Activated CD8-positive, alpha-beta memory T cell treated with anti-CD3 and anti-CD28 coated beads for 48 hours (primary cell): ENCODE data around the gene SDSL.

Experiments
- DNase-seq, 3 experiments: peaks; one replicate each; pipeline ENCODE4 v3.0.0-alpha.2; 2020; ENCODE audit warnings: low read depth in 2 of 3, low spot score in 2 of 3

Gene SDSL

GRCh38 chr12:113420996-113421595, 1.1 kb upstream of the SDSL start:
- DNase-seq, result no peak

- no peak for DNase-seq
Observed at GRCh38 chr12:113422886-113423669, 898 bp downstream of the SDSL start.

- no peak for DNase-seq
Observed at GRCh38 chr12:113424456-113424855, 2.3 kb downstream of the SDSL start.

DNA sequence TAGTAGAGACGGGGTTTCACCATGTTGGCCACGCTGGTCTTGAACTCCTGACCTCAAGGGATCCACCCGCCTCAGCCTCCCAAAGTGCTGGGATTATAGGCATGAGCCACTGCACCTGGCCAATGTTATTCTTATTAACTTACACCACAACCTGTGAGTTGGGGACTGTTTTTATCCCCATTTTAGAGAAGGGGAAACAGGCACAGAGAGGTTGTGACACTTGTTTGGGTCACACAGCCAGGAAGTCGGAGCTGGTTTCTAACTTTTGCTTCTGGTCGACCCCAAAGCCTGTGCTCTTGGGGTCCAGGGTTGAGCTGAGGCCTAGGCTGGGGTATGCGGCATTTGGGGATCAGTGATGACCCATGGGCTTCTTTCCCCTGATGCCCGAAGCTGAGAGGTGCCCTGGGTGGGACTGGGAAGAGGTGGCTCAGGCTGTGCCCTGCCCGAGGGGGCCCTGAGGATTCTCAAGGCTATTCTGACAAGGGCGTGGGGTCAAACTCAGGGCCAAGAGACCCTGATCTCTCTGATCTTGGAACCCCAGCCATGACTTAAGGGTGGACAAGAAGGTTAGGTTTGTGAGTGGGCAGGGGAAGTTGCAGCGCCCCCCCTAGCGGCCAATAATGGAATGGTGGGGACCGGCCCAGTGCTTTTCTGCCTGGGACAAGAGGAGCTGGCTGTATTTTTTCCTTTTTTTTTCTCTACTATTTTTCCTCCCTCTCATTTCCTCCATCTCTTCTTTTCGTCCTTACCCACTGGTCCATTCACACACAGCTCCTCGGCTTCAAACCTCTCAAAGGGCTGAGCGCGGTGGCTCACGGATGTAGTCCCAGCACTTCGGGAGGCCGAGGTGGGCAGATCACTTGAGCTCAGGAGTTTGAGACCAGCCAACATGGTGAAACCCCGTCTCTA, 3.0 kb downstream of the SDSL start:
- DNase-seq, result peak; percentile 16 to 42 (median 23)

GRCh38 chr12:113425960-113426453, 3.8 kb downstream of the SDSL start:
- no peak for DNase-seq

- no peak for DNase-seq
Observed at GRCh38 chr12:113427882-113428281, 5.7 kb downstream of the SDSL start.

DNA sequence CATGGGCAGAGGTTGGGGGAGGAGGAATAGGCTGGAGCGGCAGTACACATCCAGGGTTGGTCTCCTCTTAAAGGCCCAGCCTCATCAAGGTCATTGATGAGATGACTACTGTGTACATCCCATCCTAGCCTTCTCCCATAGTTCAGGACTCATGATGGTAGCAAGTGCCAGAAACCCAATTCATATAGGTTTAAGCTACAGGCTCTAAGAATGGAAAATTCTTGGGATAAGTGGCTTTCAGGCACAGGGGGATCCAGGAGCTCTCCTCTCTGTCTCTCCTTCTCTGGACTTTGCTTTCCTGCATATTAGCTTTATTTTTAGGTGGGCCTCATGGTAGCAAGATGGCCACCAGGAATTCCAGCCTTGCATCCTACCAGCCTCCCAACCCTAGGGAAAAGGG, 6.3 kb downstream of the SDSL start:
- DNase-seq, result no peak

DNA sequence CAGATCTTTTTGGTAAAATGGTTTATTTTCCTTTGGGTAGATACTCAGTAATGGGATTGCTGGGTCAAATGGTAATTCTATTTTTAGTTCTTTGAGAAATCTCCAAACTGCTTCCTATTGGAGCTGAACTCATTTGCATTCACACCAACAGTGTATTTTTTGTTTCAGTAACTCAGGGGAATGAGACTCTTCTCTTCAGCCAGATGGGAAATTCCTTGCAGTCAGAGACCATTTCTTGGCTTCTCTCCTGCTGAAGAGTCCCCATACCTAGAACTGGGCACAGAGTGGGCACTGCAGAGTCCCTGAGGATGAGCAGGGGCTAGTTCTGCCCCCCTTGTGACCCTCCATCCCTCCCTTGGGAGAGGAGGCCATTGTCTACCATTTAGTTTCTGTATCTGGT, 10.8 kb downstream of the SDSL start:
- DNase-seq, result no peak

DNA sequence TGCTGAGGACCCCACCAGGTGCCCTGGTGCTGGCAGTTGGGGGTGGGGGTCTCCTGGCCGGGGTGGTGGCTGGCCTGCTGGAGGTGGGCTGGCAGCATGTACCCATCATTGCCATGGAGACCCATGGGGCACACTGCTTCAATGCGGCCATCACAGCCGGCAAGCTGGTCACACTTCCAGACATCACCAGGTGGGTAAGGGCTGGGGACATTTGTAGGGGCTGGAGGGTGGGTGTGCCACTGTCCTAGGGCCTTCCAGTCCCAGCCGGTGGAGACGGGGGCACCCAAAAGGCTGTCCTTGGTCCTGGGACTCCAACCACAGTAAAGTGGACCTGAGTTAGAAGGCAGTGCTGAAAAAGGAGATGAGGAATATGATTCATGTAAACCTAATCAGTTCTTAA, 13.2 kb downstream of the SDSL start:
- no peak for DNase-seq

DNA sequence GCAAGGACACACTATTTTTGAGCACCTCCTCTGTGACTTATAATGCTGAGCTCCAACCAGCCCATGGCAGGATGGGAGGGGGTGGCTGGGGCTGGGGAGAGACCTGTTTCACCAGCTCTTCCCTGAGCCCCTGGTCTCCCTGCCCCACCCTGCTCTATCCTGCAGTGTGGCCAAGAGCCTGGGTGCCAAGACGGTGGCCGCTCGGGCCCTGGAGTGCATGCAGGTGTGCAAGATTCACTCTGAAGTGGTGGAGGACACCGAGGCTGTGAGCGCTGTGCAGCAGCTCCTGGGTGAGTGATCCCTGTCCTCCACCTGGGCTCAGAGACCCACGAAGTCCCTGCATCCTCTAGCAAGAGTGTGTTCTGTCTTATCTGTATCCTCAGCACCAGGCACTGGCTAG, 14.4 kb downstream of the SDSL start:
- DNase-seq, result no peak

DNA sequence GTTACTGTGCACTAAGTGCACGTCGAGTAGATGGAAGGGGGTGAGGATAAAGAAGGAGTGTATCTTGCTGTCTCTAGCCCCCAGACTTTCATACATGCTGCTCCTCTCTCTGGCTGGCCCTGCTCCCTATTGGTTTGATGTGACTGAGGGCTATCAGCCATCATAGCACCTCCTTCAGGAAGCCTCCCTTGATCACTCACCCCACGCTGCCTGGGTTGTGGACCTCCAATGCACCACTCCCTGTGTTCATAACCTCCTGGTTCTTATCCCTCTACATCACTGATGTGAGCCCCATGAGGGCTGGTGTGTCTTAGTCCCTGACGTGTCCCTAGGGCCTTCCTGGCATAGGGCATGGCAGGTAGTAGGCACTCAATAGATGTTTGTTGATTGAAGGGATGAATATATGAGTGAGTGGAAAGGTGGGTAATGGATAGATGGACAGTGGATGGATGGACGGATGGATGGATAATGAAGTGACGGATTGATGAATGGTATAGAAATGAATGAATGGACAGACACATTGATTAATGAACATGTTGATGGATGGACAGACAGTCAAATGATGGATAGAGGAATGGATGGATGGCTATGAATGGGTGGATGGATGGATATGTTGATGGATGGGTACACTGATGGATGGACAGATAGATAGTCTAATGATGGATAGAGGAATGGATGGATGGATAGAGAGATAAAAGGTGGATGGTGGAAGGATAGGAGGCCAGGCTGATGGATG, 15.0 kb downstream of the SDSL start:
- DNase-seq, result no peak

DNA sequence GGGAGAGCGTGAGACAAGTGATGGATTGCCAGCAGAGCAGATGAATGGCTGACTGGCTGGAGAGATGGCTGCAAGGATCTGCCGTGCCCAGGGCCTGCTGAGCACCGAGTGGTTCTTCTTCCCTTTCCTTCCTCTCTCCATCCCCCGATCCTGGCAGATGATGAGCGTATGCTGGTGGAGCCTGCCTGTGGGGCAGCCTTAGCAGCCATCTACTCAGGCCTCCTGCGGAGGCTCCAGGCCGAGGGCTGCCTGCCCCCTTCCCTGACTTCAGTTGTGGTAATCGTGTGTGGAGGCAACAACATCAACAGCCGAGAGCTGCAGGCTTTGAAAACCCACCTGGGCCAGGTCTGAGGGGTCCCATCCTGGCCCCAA, 15.5 kb downstream of the SDSL start:
- DNase-seq, result no peak

DNA sequence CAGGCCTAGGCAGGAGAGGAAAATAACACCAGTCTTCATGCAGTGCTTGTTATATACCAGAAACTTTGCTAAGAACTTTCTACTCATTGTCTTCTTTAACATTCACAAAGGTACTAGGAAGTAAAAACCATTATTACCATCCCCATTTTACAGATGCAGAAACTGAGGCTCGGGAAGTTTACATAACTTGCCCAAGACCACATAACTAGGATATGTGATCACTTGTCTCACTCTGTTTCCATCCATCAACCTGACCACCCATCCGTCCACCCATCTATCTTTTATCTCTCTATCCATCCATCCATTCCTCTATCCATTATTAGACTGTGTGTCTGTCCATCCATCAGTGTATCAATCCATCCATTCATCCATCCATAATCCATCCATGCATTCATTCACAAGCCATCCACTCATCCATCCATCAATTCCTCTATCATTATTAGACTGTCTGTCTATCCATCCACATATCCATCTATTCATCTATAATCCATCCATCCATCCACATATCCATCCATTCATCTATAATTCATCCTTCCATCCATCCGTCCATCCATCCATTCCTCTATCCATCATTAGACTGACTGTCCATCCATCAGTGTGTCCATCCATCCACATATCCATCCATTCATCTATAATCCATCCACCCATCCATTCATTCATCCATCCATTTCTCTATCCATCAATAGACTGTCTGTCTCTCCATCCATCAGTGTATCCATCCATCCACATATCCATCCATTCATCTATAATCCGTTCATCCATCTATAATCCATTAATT, 16.5 kb downstream of the SDSL start:
- DNase-seq, result no peak

DNA sequence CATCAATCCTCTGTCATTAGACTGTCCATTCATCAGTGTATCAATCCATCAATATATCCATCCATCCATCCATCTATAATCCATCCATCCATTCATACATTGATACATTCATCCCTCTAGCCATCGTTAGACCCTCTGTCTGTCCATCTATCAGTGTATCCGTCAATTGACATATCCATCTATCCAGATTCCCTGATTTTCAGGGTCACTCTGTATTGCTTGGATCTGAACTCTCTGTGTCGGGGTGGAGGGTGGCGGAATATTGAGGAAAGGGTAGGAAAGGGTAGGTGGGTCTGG, 17.1 kb downstream of the SDSL start:
- DNase-seq, result no peak

DNA sequence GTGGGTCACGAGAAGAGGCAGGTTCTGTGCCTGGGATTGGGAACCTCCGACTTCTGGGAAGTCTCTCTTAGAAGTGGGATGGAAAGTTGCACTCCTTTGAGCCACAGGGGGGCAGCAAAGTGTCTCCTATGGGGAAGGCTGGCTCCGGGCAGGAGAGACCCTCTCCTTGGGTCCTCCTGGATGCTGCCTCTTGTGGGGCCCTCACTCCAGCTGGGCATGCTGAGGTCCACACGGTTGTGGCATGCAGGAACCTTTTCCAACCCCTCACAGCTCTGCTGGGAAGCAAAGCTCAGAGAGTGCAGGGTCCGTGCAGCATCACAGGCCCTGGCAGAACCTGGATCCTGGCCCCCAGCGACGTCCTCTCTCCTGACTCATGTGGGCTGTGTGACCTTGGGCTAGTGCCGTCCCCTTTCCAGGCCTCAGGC, 17.4 kb downstream of the SDSL start:
- no peak for DNase-seq

GRCh38 chr12:113440336-113440735, 18.2 kb downstream of the SDSL start:
- no peak for DNase-seq

- no peak for DNase-seq
Observed at GRCh38 chr12:113440947-113441782, 19.0 kb downstream of the SDSL start.

- no peak for DNase-seq
Observed at GRCh38 chr12:113443030-113443539, 20.9 kb downstream of the SDSL start.

DNA sequence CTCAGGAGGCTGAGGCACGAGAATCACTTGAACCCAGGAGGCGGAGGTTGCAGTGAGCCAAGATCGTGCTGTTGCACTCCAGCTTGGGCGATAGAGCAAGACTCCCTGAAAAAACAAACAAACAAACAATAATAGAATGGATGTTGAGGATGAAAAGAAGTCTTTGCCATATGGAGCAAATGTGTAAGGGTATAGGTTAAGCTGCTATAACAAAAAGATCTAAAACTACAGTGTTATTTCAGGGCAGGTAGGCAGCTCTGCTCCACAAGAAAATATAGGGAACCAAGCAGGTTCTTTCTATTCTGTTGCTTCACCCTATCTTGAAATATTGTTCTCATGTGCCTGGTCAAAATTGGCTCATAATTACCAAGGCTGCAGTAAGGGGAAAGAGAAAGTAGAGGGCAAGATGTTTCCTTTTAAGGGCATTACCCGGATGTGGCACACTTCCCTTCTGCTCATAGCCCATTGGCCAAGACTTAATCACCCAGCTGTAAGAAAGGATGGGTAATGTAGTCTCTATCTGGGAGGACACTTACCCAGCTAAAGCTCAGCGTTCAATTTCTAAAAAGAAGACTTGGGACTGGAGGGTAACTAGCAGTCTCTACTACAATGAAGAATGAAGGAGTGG, 23.5 kb downstream of the SDSL start:
- no peak for DNase-seq
